Fibroblast of lung (primary cell): ENCODE data around the gene CCSER2.

Source experiments
- EZH2 ChIP-seq: IDR thresholded peaks from 2 replicates; pipeline ENCODE4 v1.5.1; 2012; ENCODE audit warnings: low read length, control low read depth, mild to moderate bottlenecking; ENCODE audit errors: missing control alignments
- TF ChIP-seq, protein P1 (sequence below), 2 donors: IDR thresholded peaks in 1 of 2; conservative IDR thresholded peaks in 1 of 2; 1 replicate in 1 of 2; 2 replicates in 1 of 2; pipeline ENCODE4 v1.5.1; 2011 to 2012; ENCODE audit warnings: low read length in 2 of 2, control low read depth in 1 of 2, inconsistent platforms in 1 of 2, low read depth in 1 of 2, mild to moderate bottlenecking in 1 of 2

DNA sequence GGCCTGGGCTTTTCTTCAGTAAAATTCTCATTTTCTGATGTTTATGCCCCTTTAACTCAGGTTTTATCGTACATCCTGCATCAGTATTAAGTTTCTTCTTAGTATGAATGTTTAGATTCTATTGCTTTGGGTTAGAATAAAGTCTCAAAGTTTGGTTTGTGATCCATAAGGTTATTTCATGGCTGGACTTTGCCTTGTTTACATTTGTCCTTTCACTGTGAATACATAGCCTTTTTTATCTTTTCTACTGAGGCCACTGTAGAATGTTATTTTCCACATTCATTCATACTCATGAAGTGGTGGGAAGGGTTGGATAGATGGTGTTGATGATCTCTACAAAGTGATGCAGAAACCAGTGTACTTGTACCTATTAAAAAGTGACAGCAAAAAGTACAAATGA, 59.8 kb downstream of the CCSER2 start:
- TF ChIP-seq, protein P1, sequence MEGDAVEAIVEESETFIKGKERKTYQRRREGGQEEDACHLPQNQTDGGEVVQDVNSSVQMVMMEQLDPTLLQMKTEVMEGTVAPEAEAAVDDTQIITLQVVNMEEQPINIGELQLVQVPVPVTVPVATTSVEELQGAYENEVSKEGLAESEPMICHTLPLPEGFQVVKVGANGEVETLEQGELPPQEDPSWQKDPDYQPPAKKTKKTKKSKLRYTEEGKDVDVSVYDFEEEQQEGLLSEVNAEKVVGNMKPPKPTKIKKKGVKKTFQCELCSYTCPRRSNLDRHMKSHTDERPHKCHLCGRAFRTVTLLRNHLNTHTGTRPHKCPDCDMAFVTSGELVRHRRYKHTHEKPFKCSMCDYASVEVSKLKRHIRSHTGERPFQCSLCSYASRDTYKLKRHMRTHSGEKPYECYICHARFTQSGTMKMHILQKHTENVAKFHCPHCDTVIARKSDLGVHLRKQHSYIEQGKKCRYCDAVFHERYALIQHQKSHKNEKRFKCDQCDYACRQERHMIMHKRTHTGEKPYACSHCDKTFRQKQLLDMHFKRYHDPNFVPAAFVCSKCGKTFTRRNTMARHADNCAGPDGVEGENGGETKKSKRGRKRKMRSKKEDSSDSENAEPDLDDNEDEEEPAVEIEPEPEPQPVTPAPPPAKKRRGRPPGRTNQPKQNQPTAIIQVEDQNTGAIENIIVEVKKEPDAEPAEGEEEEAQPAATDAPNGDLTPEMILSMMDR (conservative IDR thresholded peaks at IDR 0.05 in 1 of 2, IDR thresholded peaks at IDR 0.05 in 1 of 2; ENCODE audit: low read depth in 1 of 2, low read length in 2 of 2), result no peak
- no peak for TF ChIP-seq EZH2
